SK-N-SH treated with all-trans-retinoic acid at 6 μM for 48 hours (cell line): ENCODE data around the gene SLC35G6.

Experiments used
- ARNTL ChIP-seq: fragments of 450-650 bp; formaldehyde crosslinking; IDR thresholded peaks from 2 replicates; pipeline ENCODE4 v1.5.0; 2020; ENCODE audit warnings: low read depth, mild to moderate bottlenecking, moderate library complexity, borderline replicate concordance
- CSRNP3 ChIP-seq: fragments of 250-450 bp; sonication (Bioruptor Pico); IDR thresholded peaks from 2 replicates; pipeline ENCODE4 v1.5.1; 2021; ENCODE audit warnings: mild to moderate bottlenecking, moderate library complexity
- PPARA ChIP-seq: fragments of 250-450 bp; sonication (Bioruptor Pico); IDR thresholded peaks from 2 replicates; pipeline ENCODE4 v1.5.0; 2020; ENCODE audit warnings: mild to moderate bottlenecking, borderline replicate concordance
- TCF4 ChIP-seq: fragments of 250-450 bp; sonication (Bioruptor Pico); IDR thresholded peaks from 2 replicates; pipeline ENCODE4 v1.8.0; 2021; ENCODE audit warnings: mild to moderate bottlenecking, moderate library complexity, borderline replicate concordance
- ZC3H10 ChIP-seq: fragments of 250-450 bp; sonication (Bioruptor Pico); IDR thresholded peaks from 2 replicates; pipeline ENCODE4 v1.5.1; 2021; ENCODE audit warnings: mild to moderate bottlenecking, moderate library complexity
- ZFP30 ChIP-seq: fragments of 450-650 bp; formaldehyde crosslinking; IDR thresholded peaks from 2 replicates; pipeline ENCODE4 v1.5.0; 2022; ENCODE audit warnings: mild to moderate bottlenecking, moderate library complexity

- TF ChIP-seq PPARA (CRISPR knock-in tag): no peak
- TF ChIP-seq ZFP30 (CRISPR knock-in tag): no peak
- no peak for TF ChIP-seq ARNTL
- TF ChIP-seq ZC3H10: no peak
- no peak for TF ChIP-seq CSRNP3 (CRISPR knock-in tag)
- no peak for TF ChIP-seq TCF4 (CRISPR knock-in tag)
These were observed 36.3 kb upstream of the SLC35G6 start, which contains the start of gene CHRNB1 for GRCh38 chr17:7444682-7445618.
